HL-60/S4 (cell line): ENCODE data around the gene CTU2.

Experiments used
- in situ Hi-C: fragments of 300-500 bp; cut with MboI; formaldehyde crosslinking; loops from 2 replicates; pipeline ENCODE4 v1.14.3; 2022; ENCODE audit warnings: low sequenced_read_pairs

CTU2 gene

GRCh38 chr16:88741368-88741767, 35.1 kb downstream of the CTU2 start:
- in situ Hi-C loops, result no loop called here

- in situ Hi-C loops, result no loop called here
Measured at GRCh38 chr16:88742896-88743605, 36.7 kb downstream of the CTU2 start.

- in situ Hi-C loops, result no loop called here
Measured at GRCh38 chr16:88743693-88744576, 37.6 kb downstream of the CTU2 start.

GRCh38 chr16:88744577-88745521, 38.5 kb downstream of the CTU2 start:
- in situ Hi-C loops, result no loop called here

GRCh38 chr16:88746506-88746905, 40.2 kb downstream of the CTU2 start:
- in situ Hi-C loops, result no loop called here

GRCh38 chr16:88747588-88748301, 41.4 kb downstream of the CTU2 start:
- in situ Hi-C loops, result no loop called here

- in situ Hi-C loops, result no loop called here
Measured at GRCh38 chr16:88748364-88748763, 42.1 kb downstream of the CTU2 start.

GRCh38 chr16:88749358-88749757, 43.1 kb downstream of the CTU2 start:
- in situ Hi-C loops, result no loop called here

- in situ Hi-C loops, result no loop called here
Measured at GRCh38 chr16:88750854-88751253, 44.6 kb downstream of the CTU2 start.

- in situ Hi-C loops, result no loop called here
Measured at GRCh38 chr16:88752386-88753002, 46.2 kb downstream of the CTU2 start.

- in situ Hi-C loops, result no loop called here
Measured at GRCh38 chr16:88753191-88753590, 46.9 kb downstream of the CTU2 start.

GRCh38 chr16:88753602-88754001, 47.3 kb downstream of the CTU2 start:
- in situ Hi-C loops, result no loop called here

GRCh38 chr16:88754109-88754911, 48.0 kb downstream of the CTU2 start:
- in situ Hi-C loops, result no loop called here

- in situ Hi-C loops, result no loop called here
Measured at GRCh38 chr16:88754912-88755744, 48.8 kb downstream of the CTU2 start.

GRCh38 chr16:88755745-88756443, 49.6 kb downstream of the CTU2 start:
- in situ Hi-C loops, result no loop called here

GRCh38 chr16:88758227-88758943, 52.1 kb downstream of the CTU2 start:
- in situ Hi-C loops, result no loop called here

- in situ Hi-C loops, result no loop called here
Measured at GRCh38 chr16:88758944-88759244, 52.6 kb downstream of the CTU2 start.
